CD14-positive monocyte (primary cell): ENCODE measurements around the gene SLC4A1AP. TPM values are rescaled to one million over a fixed set of nuclear protein-coding genes. Genes with fewer than 3 reads are reported as not detected.
A peak's percentile ranks its signal among the peaks of the same experiment; 100 is the strongest.

Experiments
- DNase-seq, 3 donors: peaks; one replicate each; pipeline ENCODE4 v3.0.0-alpha.2; 2011 to 2022
- H2AFZ ChIP-seq: 2 replicates; pipeline ENCODE4 v1.6.0; 2012; ENCODE audit warnings: mild to moderate bottlenecking, low read depth, low read length, inconsistent platforms; ENCODE audit not compliant: insufficient read depth, poor library complexity, severe bottlenecking
- H3K27ac ChIP-seq, 2 donors: 1 replicate in 1 of 2; 2 replicates in 1 of 2; pipeline ENCODE4 v1.5.1; 2012 to 2013; ENCODE audit warnings: low read length in 2 of 2, control low read depth in 1 of 2, inconsistent platforms in 1 of 2, low read depth in 1 of 2, mild to moderate bottlenecking in 1 of 2
- H3K27me3 ChIP-seq, 2 donors: one replicate each; pipeline versions ENCODE4 v1.6.0 to v1.6.1; 2011 to 2013; ENCODE audit warnings: low read length in 2 of 2; ENCODE audit not compliant: control insufficient read depth in 2 of 2, insufficient read depth in 2 of 2
- H3K36me3 ChIP-seq, 2 donors: replicated peaks in 1 of 2; 1 replicate in 1 of 2; 2 replicates in 1 of 2; pipeline versions ENCODE4 v1.5.1 to v1.6.1; 2012 to 2013; ENCODE audit warnings: low read length in 2 of 2, control low read depth in 1 of 2, inconsistent platforms in 1 of 2, mild to moderate bottlenecking in 1 of 2; ENCODE audit not compliant: insufficient read depth in 2 of 2, control insufficient read depth in 1 of 2
- H3K4me1 ChIP-seq, 2 donors: 1 replicate in 1 of 2; 2 replicates in 1 of 2; pipeline versions ENCODE4 v1.5.1 to v1.6.1; 2012 to 2013; ENCODE audit warnings: low read length in 2 of 2, control low read depth in 1 of 2, inconsistent platforms in 1 of 2, mild to moderate bottlenecking in 1 of 2, moderate library complexity in 1 of 2; ENCODE audit not compliant: insufficient read depth in 2 of 2, control insufficient read depth in 1 of 2
- H3K4me2 ChIP-seq: replicated peaks from 2 replicates; pipeline ENCODE3; 2012; ENCODE audit warnings: low read length, moderate library complexity, mild to moderate bottlenecking; ENCODE audit not compliant: poor library complexity, severe bottlenecking; ENCODE audit errors: extremely low read depth
- H3K4me3 ChIP-seq, 3 experiments: fragments of 200-600 bp in 1 of 3; sonication (generic) in 1 of 3; replicated peaks in 1 of 3; 1 replicate in 2 of 3; 2 replicates in 1 of 3; pipeline ENCODE4 v1.5.1; 2011 to 2013; ENCODE audit warnings: low read length in 3 of 3, mild to moderate bottlenecking in 3 of 3, control low read depth in 2 of 3, low read depth in 2 of 3, inconsistent platforms in 1 of 3, moderate library complexity in 1 of 3
- H3K79me2 ChIP-seq: 2 replicates; pipeline ENCODE4 v1.6.0; 2012; ENCODE audit warnings: mild to moderate bottlenecking, control low read depth, inconsistent platforms, low read length, moderate library complexity; ENCODE audit not compliant: insufficient read depth
- H3K9ac ChIP-seq: 2 replicates; pipeline ENCODE4 v1.6.0; 2017; ENCODE audit warnings: low read length, mild to moderate bottlenecking; ENCODE audit not compliant: insufficient read depth, poor library complexity, severe bottlenecking
- H3K9me3 ChIP-seq, 2 donors: replicated peaks in 1 of 2; 1 replicate in 1 of 2; 2 replicates in 1 of 2; pipeline versions ENCODE4 v1.5.1 to v1.6.1; 2012 to 2013; ENCODE audit warnings: low read length in 2 of 2, control low read depth in 1 of 2; ENCODE audit not compliant: control insufficient read depth in 1 of 2, insufficient read depth in 1 of 2
- H4K20me1 ChIP-seq: 2 replicates; pipeline ENCODE4 v1.6.0; 2012; ENCODE audit warnings: mild to moderate bottlenecking, low read length, control low read depth, moderate library complexity; ENCODE audit not compliant: insufficient read depth
- H3K27ac Mint-ChIP-seq, 7 donors: one replicate each; pipeline ENCODE4 v1.8.0; 2020; ENCODE audit warnings: mild to moderate bottlenecking in 7 of 7, mixed read lengths in 7 of 7, moderate library complexity in 6 of 7, inconsistent platforms in 2 of 7
- H3K27me3 Mint-ChIP-seq, 3 donors: one replicate each; pipeline ENCODE4 v1.8.0; 2021 to 2022; ENCODE audit warnings: low read depth in 3 of 3, mild to moderate bottlenecking in 3 of 3, mixed read lengths in 3 of 3, moderate library complexity in 3 of 3, inconsistent platforms in 1 of 3
- H3K36me3 Mint-ChIP-seq, 2 donors: one replicate each; pipeline ENCODE4 v1.8.0; 2020; ENCODE audit warnings: mixed read lengths in 2 of 2, inconsistent platforms in 1 of 2, mild to moderate bottlenecking in 1 of 2
- H3K4me1 Mint-ChIP-seq: one replicate; pipeline ENCODE4 v1.8.0; 2020; ENCODE audit warnings: mild to moderate bottlenecking, mixed read lengths
- H3K4me3 Mint-ChIP-seq, 2 donors: one replicate each; pipeline ENCODE4 v1.8.0; 2020; ENCODE audit warnings: mild to moderate bottlenecking in 2 of 2, mixed read lengths in 2 of 2, moderate library complexity in 1 of 2
- H3K9me3 Mint-ChIP-seq, 7 donors: one replicate each; pipeline ENCODE4 v1.8.0; 2020 to 2022; ENCODE audit warnings: mixed read lengths in 7 of 7, mild to moderate bottlenecking in 6 of 7, moderate library complexity in 6 of 7, inconsistent platforms in 2 of 7
- CTCF ChIP-seq: fragments of 200-600 bp; IDR thresholded peaks from one replicate; pipeline ENCODE4 v1.8.0; 2022; ENCODE audit warnings: antibody characterized with exemption, mild to moderate bottlenecking
- WGBS: methylation state at CpG from one replicate; pipeline ENCODE4 v1.1.5; 2013; ENCODE audit warnings: missing lambda C conversion rate; ENCODE audit not compliant: insufficient coverage; 5-methylcytosine and 5-hydroxymethylcytosine counted together
- intact Hi-C, 2 donors: fragments of 100-400 bp; cut with micrococcal nuclease; formaldehyde crosslinking; loops; one replicate each; pipeline versions ENCODE4 v1.15.0 to v1.15.1; 2023
- polyA plus RNA-seq, 3 donors: library from polyadenylated mRNA; depleted of rRNA in 1 of 3; unstranded in 2 of 3; stranded (reverse) in 1 of 3; fragments of 300-500 nt in 2 of 3; fragments of >200 nt in 1 of 3; fragmentation: Illumina TruSeq in 2 of 3; gene quantifications; 1 replicate in 2 of 3; 2 replicates in 1 of 3; pipeline ENCODE4 v1.2.3, GENCODE V29; 2012 to 2021

SLC4A1AP gene
- polyA plus RNA-seq, 3 donors: 12.7 to 24.9 (median 18.3) TPM

GRCh38 chr2:27714851-27715291 is 51.2 kb downstream of the SLC4A1AP start:
- H4K20me1 ChIP-seq: no peaks in the 10 kb centered on the region
- H3K36me3 ChIP-seq: no peaks in the 10 kb centered on the region
- H3K4me1 ChIP-seq: peaks cover 7 to 8% of the 10 kb centered on the region in 2 donors
- no peaks in the 10 kb centered on the region for H3K79me2 ChIP-seq
- H3K27me3 ChIP-seq: peaks cover 31 to 35% of the 10 kb centered on the region in 2 donors
- intact Hi-C loops: no loop called here
- peaks cover 0 to 5% of the 10 kb centered on the region in 2 donors for H3K9me3 ChIP-seq
- H3K4me3 Mint-ChIP-seq: peak overlapping the region; percentile 59 to 82
- peaks cover 0 to 14% (median 3%) of the 10 kb centered on the region in 7 donors for H3K9me3 Mint-ChIP-seq
- no peak for DNase-seq
- H3K27me3 Mint-ChIP-seq: peaks cover 41 to 52% (median 47%) of the 10 kb centered on the region in 3 donors
- peaks cover 20% of the 10 kb centered on the region for H3K4me1 Mint-ChIP-seq
- no peak for TF ChIP-seq CTCF
- peak overlapping the region; percentile 75 for H2AFZ ChIP-seq
- H3K36me3 Mint-ChIP-seq: peaks cover 0 to 14% of the 10 kb centered on the region in 2 donors
- peak overlapping the region in 2 of 7 donors; percentile 1 to 16 for H3K27ac Mint-ChIP-seq
- peak overlapping the region; percentile 74 for H3K4me2 ChIP-seq
- WGBS: 79% methylated on average over 17 of the region's 19 CpGs
- peak overlapping the region in 1 of 3 experiments; percentile 67 for H3K4me3 ChIP-seq
- peak overlapping the region; percentile 29 for H3K9ac ChIP-seq
- H3K27ac ChIP-seq: no peak overlapping the region

DNA sequence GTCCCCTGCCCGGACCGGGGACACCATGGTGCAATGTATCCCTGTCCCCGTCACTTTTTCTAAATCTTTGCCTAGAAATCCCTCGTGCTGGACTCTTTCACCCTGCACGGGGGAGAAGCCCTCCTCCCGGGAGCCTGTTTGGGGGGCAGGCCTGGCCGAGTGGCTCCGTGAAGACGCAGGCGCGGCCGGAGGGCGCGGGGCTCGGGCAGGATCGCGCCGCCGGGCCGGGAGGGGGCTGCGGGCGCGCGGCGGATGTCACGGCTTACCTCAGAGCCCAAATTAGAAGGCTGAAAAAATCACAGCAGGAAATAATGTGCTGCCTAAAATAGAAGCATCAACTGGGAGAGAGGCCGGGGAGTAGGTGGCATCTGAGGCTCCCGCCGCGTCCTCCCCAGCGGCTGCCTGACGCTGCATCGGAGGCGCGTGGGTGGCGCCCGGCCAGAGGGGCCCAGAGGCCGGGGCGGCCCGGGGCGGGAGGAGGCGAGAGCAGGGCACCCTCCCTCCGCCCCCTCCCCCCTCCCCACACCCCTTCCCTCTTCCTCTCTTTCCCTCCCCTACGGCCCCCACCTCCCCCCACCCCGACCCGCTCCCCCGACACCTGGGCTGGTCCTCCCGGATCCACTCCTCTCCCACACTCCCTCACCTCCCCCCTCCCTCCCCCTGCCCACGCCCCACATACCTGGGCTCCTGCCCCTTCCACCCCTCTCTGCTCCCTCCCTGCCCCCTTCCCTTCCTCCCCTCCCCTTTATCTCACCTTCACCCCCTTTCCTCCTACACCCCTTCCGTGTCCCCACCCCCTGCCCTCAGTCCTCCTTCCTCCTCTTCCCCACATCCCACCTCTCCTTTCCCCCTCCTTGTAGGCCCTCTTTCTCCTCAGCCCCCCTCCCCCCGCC is 51.9 kb downstream of the SLC4A1AP start:
- Histone ChIP-seq H3K9ac (peak overlapping the region; percentile 29), H3K4me1 (peaks cover 7 to 12% of the 10 kb centered on the region in 2 donors), H3K9me3 (peaks cover 0 to 5% of the 10 kb centered on the region in 2 donors), H3K4me3 (peak overlapping the region in 1 of 3 experiments; percentile 67), H2AFZ (peak overlapping the region; percentile 75), H3K79me2 (no peaks in the 10 kb centered on the region), H3K27ac (no peak overlapping the region), H3K27me3 (peaks cover 31 to 35% of the 10 kb centered on the region in 2 donors), H3K4me2 (peak overlapping the region; percentile 74), H4K20me1 (no peaks in the 10 kb centered on the region), H3K36me3 (no peaks in the 10 kb centered on the region)
- Mint-ChIP-seq H3K4me1 (peaks cover 26% of the 10 kb centered on the region), H3K9me3 (peaks cover 0 to 14% (median 3%) of the 10 kb centered on the region in 7 donors), H3K36me3 (peaks cover 0 to 14% of the 10 kb centered on the region in 2 donors), H3K27me3 (peaks cover 41 to 53% (median 47%) of the 10 kb centered on the region in 3 donors), H3K27ac (no peak overlapping the region), H3K4me3 (peak overlapping the region; percentile 59 to 82)
- no peak for DNase-seq
- no peak for TF ChIP-seq CTCF
- intact Hi-C loops: no loop called here
- WGBS: 1% methylated on average over 32 of the region's 51 CpGs
